GM21423 (cell line): ENCODE measurements around the gene LEMD2.

ENCODE experiments used
- ATAC-seq: cut with Tn5 transposase; IDR thresholded peaks from one replicate; pipeline ENCODE4 v1.9.1; 2021; ENCODE audit warnings: mild to moderate bottlenecking, moderate library complexity; ENCODE audit not compliant: unreplicated experiment

Gene LEMD2

DNA sequence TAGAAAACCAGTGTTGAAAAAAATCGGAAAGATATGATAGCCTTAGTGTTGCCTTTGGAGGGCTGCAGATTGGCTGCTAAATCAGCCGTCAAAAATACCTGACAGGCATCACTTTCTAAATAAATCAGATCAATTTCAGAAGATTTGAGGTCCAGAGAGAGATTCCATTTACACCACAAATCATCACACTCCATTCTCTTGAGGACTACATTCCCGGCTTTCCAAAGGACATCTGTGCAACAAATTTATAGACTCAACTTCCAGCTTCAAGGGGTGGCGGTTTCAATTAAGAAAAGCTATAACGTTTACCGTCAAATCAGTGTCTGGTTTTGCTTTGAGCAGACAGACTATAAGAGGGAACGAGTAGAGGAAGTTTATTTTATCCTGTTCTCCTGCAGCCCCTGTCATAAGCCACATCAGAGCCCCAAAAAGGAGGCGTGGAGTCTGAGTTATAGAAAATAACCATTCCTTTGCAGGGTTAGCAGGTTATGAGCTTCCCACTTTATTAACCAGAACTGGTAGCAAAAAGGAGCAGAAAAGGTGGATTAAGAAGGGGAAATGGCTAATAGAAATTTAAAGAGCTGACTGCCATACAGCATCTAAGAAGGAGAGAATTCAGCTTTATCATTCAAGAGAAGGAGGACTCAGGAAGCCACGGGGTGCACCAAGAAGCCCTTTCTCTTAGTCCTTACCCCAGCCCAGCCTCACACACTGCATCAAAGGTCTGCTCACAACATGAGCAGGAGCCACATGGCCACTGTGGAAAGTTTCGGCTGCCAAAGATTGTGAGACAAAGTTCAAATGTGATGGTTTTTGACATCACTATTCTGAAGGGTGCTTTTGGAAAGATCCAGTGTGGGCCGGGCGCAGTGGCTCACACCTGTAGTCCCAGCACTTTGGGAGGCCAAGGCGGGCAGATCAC, 64.6 kb downstream of the LEMD2 start:
- ATAC-seq, result no peak

DNA sequence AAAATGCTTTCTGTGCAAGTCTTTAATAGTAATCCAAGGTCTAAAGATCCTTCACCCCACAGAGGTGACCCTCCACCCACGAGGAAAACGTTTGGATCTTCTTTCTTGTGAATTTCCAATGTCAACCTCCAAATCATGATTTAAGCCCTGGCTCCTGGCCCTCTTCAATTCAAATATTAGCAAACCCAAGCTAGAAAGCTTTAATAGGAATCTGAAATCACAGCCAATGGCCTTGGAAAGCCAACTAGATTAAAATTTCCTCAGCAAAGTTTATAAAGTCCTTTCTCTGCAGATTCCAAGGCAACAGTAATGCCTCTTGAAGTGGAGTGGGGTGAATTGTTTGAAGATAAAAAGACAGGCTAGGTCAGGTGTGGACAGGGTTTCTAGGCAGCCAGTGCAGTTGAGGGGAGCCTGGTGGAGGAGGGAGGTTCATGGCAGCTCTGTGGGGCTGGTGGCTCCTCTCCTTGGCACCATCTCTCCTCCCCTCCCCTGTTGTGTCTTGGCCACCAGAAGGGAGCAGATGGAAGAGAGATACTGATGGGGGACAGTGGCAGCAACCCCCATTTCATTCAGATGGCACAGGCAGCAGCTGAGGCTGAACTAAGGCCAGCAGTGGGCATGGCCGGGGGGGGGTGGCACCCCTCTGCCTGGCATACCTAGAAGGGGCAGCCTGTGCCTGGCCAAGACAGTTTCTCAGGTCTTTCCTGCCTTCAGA, 65.4 kb downstream of the LEMD2 start:
- ATAC-seq, result no peak

DNA sequence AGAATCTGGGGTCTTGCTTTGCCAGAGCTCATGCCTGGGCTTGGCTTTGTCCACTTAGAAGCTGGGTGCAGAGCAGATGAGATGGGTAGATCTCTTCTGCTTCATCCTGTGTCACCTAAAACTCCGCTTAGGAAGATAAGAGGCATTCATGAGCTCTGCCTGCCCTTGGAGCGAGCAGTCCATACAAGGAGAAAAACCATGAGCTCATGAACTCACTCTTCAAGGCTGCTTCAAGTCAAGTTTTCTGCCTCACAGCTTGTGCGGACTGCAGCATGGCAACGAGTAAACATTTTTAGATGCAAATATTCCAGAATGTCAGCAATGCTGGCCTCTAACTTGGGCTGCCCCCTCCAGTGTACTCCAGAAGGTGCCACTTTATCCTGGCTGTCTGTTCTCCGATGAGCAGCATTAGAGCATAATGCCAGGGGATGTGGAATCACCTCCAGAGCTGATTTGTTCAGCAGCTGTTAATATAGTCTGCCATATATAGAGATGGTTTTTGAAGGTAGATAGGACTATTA, 66.8 kb downstream of the LEMD2 start:
- no peak for ATAC-seq

DNA sequence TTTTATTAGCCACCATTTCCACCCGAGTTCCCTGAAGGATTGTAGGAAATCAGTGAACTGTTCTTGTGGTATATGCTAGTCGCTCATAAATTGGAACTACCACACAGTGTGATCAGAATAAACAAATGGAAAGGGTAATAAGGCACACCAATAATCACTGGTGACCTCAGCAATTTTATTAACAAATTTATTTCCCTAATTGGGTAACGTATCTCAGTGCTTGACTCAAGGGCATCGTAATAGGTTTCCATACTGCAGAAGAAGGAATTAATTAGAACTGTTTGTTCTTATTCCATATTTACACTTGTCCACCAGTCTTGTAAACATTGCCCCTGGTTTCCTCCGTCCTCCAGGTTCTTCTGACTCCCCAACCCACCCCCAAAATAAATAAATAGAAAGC, 67.4 kb downstream of the LEMD2 start:
- ATAC-seq, result no peak
